Pons (tissue), 1 donor: ENCODE results near the gene GSTA2.
"Not testable (repeated sequence)": the region's sequence is repeated elsewhere in the genome, so short reads cannot be mapped to it uniquely, and the experiment has no call there.

Experiments
- DNase-seq: peaks from one replicate; pipeline ENCODE4 v3.0.0-alpha.2; 2016; ENCODE audit warnings: low spot score

Gene GSTA2

DNA sequence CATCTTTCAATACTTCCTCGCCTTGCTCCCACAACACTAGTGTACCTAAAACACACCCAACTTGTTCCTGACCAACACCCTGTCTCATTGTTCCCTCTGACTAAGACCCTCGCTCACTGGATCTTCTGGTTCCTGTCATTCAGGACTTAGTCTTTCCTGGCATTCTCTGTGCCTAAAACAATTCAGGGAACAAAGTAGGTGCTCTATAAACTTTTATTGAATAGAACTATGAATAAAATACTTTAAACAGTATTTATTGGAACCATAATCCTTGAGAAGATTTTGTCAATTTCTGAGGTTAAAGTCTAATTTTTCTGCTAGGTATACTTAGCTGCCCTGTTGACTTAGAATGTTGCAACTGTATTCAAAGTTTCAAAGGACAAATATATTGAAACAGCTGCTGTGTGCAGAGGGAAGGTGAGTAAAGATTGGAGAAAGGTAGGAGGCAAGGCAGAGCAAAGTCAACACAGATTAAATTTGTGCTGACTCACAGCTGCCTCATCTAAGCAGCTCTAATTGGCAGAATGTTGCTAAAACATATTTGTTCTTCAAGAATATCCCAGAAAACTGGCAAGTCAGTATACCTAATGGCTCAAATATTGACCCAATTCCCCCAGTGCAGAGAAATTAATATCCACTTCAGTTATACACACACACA, 37.6 kb downstream of the GSTA2 start:
- no peak for DNase-seq

DNA sequence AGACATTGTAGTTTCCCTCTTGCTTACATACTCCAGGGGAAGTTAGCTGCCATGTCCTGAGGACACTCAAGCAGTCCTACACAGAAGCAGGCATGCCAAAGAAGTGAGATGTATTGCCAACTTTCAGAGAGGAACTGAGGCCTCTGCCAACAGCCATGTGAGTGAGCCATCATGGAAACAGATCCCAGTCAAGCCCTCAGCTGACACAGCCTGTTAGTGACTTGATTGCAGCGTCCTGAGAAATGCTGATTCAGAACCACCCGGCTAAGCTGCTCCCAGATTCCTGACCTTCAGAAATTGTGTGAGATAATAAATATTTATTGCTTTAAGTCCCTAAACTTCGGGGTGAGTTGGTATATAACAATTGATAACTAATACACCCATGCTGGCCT, 38.1 kb downstream of the GSTA2 start:
- DNase-seq = no peak

DNA sequence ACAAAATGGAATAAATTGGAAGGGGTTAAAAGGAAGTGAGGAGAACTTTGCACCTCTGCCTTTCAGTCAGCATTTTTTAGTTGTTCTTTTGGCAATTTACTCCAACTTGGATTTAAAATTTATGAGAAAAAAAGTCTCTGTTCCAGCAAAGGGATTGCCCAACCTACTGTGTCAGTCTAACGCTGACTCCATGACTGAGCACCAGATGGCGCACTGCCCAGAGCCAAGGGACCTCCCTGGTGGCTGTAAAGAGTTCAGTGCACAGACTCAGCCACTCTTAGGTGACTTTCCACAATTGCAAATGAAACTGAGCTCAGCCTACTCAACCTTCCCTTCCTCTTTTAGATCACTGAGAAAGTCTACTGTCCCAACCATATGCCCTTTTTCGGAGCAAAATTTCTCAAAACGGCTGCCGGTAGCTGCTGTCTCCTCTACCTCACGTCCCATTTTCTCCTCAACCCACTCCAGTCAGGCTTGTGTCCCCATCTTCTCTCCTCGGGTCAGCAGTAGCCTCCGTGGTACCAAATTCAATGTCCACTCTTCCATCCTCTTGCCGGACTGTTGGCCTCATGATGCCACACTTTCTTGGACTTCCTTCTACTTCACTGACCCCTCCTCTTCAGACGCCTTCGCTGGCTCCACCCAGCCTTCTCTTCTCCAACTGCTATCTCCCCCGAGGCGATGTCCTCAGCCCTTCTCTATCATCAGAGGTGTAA, 38.7 kb downstream of the GSTA2 start:
- DNase-seq = peak; percentile 38

DNA sequence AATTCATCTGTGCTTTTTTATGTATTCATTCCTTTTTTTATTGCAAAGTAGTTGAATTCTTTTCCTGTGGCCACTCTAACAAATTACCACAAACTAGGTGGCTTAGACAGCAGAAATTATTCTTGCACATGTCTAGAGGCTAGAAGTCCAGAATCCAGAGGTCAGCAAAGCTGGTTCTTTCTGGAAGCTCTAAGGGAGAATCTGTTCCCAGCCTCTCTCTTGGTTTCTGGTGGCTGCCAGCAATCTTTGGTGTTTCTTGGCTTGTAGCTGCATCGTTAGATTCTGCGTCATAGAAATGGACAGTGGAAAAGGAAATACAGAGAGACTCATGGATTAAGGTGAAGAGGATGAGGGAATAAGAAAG, 39.3 kb downstream of the GSTA2 start:
- no peak for DNase-seq

DNA sequence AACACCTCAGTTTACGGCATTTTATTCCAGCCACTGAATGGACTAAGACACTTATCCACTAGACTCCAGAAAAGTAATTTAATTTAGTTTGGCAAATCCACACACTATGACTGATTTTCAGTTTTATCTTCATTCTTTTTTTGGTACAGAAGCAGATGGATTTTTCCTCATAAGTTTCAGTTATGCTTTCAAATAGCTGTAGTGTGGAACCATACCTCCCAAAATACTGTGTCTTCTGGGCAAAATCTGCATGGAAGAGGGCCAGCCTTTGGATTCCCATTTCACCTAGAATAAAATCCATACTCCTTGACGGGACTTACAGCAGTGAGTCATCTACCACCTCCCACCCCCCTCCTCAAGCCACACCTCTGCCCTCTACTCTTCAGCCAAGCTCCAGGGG, 43.0 kb downstream of the GSTA2 start:
- DNase-seq = no peak

DNA sequence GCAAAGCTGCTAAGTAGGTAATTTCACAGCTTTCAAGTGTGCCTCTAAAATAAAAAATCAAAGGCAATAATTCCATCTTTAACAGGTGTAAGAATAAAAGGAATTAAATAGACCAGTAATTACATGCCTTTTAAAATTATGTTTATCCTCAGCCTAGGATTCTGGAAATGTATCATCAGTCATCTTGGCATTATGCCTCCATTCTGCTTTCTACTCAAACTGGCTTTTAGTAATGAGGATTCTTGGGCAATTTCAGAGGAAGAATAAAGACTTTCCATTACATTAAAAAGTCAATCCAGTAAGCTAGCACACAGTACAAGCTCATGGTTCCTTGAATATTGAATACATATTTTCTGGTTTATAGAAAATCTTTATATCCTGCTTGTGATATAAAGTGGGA, 44.7 kb downstream of the GSTA2 start:
- DNase-seq = no peak

DNA sequence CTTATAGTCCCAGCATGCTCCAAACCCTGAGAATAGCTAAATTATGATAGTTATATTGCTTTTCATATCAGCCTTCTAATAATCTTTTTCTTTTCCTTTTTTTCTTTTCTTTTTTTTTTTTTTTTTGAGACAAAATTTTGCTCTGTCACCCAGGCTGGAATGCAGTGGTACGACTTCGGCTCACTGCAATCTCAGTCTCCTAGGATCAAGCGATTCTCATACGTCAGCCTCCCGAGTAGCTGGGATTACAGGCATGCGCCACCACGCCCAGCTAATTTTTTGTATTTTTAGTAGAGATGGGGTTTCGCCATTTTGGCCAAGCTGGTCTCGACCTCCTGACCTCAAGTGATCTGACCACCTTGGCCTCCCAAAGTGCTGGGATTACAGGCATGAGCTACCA, 48.5 kb downstream of the GSTA2 start:
- DNase-seq = not testable (repeated sequence)

DNA sequence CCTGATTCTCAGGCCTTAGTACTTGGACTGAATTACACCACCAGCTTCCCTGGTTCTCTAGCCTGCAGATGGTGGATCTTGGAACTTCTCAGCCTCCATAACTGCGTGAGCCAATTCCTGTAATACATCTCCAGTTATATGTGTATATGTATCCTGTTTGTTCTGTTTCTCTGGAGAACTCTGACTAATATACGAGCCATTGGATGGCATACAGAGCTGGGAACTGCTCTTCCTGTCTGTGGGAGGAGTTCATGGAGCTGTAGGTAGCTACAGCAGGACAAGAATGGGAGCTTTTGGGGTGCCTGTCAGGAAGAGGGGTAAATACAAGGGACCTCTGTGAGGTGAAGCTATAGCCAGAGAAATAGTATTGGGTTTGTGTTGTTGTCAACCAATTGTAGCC, 51.1 kb downstream of the GSTA2 start:
- no peak for DNase-seq

DNA sequence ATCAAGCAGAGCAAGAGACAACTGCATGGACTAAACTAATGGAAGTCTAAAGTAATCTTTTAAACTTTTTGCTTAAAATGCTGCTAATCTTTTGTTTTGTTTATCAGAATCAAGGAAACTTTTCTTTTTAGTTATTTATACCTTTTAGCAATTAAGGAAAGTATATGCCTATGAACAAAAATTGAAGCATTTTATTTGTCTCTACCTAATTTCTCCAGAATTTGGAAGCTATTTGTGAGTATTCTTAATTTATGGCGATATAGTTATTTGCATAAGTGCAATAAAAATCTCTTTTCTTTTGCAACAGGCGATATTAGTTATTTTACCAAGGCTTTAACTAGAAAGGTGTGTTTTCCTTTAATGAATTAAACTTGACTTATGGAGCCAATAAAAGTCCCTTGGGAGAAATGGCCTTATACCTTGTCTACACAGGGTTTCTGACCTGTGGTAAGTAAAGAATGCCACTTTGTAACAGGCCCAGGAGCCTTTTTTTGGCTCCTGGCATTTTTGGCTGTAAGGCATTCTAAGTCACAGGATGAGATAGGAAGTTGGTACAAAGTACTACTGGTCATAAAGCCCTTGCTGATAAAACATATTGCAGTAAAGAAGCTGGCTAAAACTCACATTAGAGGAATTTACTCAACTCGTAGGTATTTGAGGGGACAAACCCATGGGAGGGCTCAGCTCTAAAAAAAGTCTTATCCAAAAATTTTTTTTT, 55.2 kb downstream of the GSTA2 start:
- no peak for DNase-seq

DNA sequence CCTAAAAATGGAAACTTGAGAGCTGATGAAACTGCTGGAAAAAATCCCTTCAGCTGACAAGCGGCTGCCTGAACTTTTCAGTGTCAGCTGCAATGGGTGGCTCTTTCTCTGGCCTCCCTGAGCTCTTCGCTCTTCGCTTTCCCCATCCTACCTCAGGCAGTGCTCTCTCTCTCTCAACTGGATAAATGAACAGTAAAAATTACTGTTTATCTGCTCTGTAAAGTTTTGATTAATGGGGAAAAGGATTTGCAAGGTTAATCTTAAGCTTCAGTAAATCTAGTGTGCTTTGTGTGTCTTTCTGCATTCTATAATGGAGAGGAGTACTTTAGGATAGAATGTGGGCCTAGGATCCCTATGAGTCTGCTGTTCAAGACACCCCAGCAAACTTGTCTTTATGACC, 57.3 kb downstream of the GSTA2 start:
- DNase-seq = no peak

DNA sequence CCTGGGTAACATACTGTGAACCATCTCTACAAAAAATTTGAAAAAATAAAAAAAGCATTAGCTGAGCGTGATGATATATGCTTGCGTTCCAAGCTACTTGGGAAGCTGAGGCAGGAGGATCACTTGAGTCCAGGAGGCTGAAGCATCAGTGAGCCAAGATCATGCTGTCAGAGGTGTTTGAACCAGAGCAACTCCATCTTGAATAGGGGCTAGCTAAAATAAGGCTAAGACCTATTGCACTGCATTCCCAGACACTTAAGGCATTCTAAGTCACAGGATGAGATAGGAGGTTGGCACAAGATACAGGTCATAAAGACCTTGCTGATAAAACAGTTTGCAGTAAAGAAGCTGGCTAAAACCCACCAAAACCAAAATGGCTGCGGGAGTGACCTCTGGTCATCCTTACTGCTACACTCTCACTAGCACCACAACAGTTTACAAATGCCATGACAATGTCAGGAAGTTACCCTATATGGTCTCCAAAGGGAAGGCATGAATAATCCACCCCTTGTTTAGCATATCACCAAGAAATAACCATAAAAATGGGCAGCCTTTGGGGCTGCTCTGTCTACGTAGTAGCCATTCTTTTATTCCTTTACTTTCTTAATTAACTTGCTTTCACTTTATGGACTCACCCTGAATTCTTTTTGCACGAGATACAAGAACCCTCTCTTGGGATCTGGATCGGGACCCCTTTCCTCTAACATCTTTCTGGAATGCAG, 58.3 kb downstream of the GSTA2 start:
- DNase-seq = not testable (repeated sequence)

DNA sequence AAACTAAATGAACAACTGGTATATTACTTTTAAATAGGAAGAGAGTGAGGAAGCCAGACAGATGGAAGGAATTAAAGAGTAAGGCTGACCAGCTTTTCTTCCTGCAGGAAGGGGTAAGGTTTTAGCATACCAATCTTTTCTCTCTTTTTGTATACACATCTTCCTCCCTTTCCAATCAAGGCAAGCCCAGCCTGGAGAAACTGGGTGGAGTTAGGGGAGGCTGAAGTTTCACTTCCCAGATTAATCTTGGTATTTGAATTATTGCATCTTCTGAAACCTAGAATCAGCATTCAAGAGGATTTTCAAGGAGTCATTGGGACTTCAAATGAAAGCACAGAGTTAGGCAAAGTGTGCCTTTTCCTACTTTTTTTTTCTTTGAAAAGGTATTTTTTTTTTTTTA, 59.2 kb downstream of the GSTA2 start:
- no peak for DNase-seq
